ENCODE results near the gene PPP3CA.
"Not testable (repeated sequence)": the region's sequence is repeated elsewhere in the genome, so short reads cannot be mapped to it uniquely, and the experiment has no call there.

PPP3CA gene

GRCh38 chr4:101131058-101131457, 216.3 kb downstream of the PPP3CA start:
- not testable (repeated sequence) for DNase-seq

- not testable (repeated sequence) for DNase-seq
Measured at GRCh38 chr4:101128898-101129297, 218.4 kb downstream of the PPP3CA start.

GRCh38 chr4:101128473-101128872, 218.9 kb downstream of the PPP3CA start:
- no peak for DNase-seq

GRCh38 chr4:101127176-101127790, 220.0 kb downstream of the PPP3CA start:
- no peak for DNase-seq

GRCh38 chr4:101126059-101126458, 221.3 kb downstream of the PPP3CA start:
- no peak for DNase-seq

GRCh38 chr4:101125045-101125942, 222.0 kb downstream of the PPP3CA start:
- no peak for DNase-seq

GRCh38 chr4:101123231-101123630, 224.1 kb downstream of the PPP3CA start:
- no peak for DNase-seq

GRCh38 chr4:101122019-101122418, 225.3 kb downstream of the PPP3CA start:
- DNase-seq: no peak

GRCh38 chr4:101119141-101119540, 228.2 kb downstream of the PPP3CA start:
- no peak for DNase-seq

- DNase-seq: no peak
Measured at GRCh38 chr4:101118617-101119016, 228.7 kb downstream of the PPP3CA start.

GRCh38 chr4:101115887-101116286, 231.4 kb downstream of the PPP3CA start:
- no peak for DNase-seq

- no peak for DNase-seq
Measured at GRCh38 chr4:101114936-101115372, 232.4 kb downstream of the PPP3CA start.

GRCh38 chr4:101104312-101105052, 242.8 kb downstream of the PPP3CA start:
- no peak for DNase-seq

- no peak for DNase-seq
Measured at GRCh38 chr4:101103381-101104142, 243.8 kb downstream of the PPP3CA start.

- DNase-seq: no peak
Measured at GRCh38 chr4:101102114-101102742, 245.1 kb downstream of the PPP3CA start.

GRCh38 chr4:101101072-101101471, 246.3 kb downstream of the PPP3CA start:
- no peak for DNase-seq

GRCh38 chr4:101098666-101099400, 248.5 kb downstream of the PPP3CA start:
- DNase-seq: no peak

GRCh38 chr4:101092609-101093008, 254.7 kb downstream of the PPP3CA start:
- DNase-seq: not testable (repeated sequence)

- no peak for DNase-seq
Measured at GRCh38 chr4:101089168-101089567, 258.2 kb downstream of the PPP3CA start.

GRCh38 chr4:101086801-101087586, 260.3 kb downstream of the PPP3CA start:
- no peak for DNase-seq

- no peak for DNase-seq
Measured at GRCh38 chr4:101083131-101083530, 264.2 kb downstream of the PPP3CA start.
